Loucy (cell line): ENCODE results near the gene DNM3.

Experiments used
- H2AFZ ChIP-seq: fragments of 200-600 bp; sonication (generic); 2 replicates; pipeline ENCODE4 v1.6.0; 2016; ENCODE audit warnings: antibody characterized with exemption, mild to moderate bottlenecking, low read length, moderate library complexity
- H3F3A ChIP-seq: fragments of 200-600 bp; 2 replicates; pipeline ENCODE4 v1.6.0; 2016; ENCODE audit warnings: antibody characterized with exemption, low read depth, mild to moderate bottlenecking
- H3K27me3 ChIP-seq: fragments of 200-600 bp; sonication (generic); 2 replicates; pipeline ENCODE4 v1.6.1; 2014; ENCODE audit warnings: low read length, mild to moderate bottlenecking; ENCODE audit not compliant: insufficient read depth, poor library complexity, severe bottlenecking
- H3K36me3 ChIP-seq: fragments of 200-600 bp; sonication (generic); 2 replicates; pipeline ENCODE4 v1.6.1; 2016; ENCODE audit warnings: low read length; ENCODE audit not compliant: insufficient read depth
- H3K4me1 ChIP-seq: fragments of 200-600 bp; sonication (generic); 2 replicates; pipeline ENCODE4 v1.5.1; 2014; ENCODE audit warnings: low read length, mild to moderate bottlenecking; ENCODE audit not compliant: insufficient read depth, poor library complexity, severe bottlenecking
- H3K4me2 ChIP-seq: fragments of 200-600 bp; sonication (generic); 2 replicates; pipeline ENCODE4 v1.6.0; 2014; ENCODE audit warnings: antibody characterized with exemption, low read length, low read depth, mild to moderate bottlenecking; ENCODE audit not compliant: poor library complexity, severe bottlenecking
- H3K4me3 ChIP-seq: fragments of 200-600 bp; sonication (generic); 2 replicates; pipeline ENCODE4 v1.5.1; 2014; ENCODE audit warnings: low read length, mild to moderate bottlenecking, mixed read lengths; ENCODE audit not compliant: poor library complexity, severe bottlenecking
- H3K79me2 ChIP-seq: fragments of 200-600 bp; sonication (generic); 2 replicates; pipeline ENCODE4 v1.6.1; 2014; ENCODE audit warnings: low read length; ENCODE audit not compliant: insufficient read depth
- H3K9ac ChIP-seq: fragments of 200-600 bp; sonication (generic); 2 replicates; pipeline ENCODE4 v1.6.0; 2014; ENCODE audit warnings: mild to moderate bottlenecking, low read depth, low read length, moderate library complexity; ENCODE audit not compliant: poor library complexity, severe bottlenecking
- H3K9me2 ChIP-seq: fragments of 200-600 bp; sonication (generic); replicated peaks from 2 replicates; pipeline ENCODE4 v1.6.1; 2016; ENCODE audit warnings: low read depth, low read length, mixed read lengths
- H3K9me3 ChIP-seq: fragments of 200-600 bp; sonication (generic); 2 replicates; pipeline ENCODE4 v1.6.1; 2014; ENCODE audit warnings: mild to moderate bottlenecking, antibody characterized with exemption, low read length, low read depth; ENCODE audit not compliant: insufficient read depth
- H4K20me1 ChIP-seq: fragments of 200-600 bp; sonication (generic); 2 replicates; pipeline ENCODE4 v1.6.0; 2014; ENCODE audit warnings: antibody characterized with exemption, low read length, mild to moderate bottlenecking; ENCODE audit not compliant: insufficient read depth, poor library complexity, severe bottlenecking
- EZH2phosphoT487 ChIP-seq: fragments of 200-600 bp; IDR thresholded peaks from 2 replicates; pipeline ENCODE4 v1.6.1; 2018; ENCODE audit warnings: antibody characterized with exemption, mild to moderate bottlenecking, moderate library complexity, borderline replicate concordance
- TF ChIP-seq, protein P1 (sequence below): fragments of 200-600 bp; sonication (generic); conservative IDR thresholded peaks from 2 replicates; pipeline ENCODE4 v1.5.1; 2014; ENCODE audit warnings: mild to moderate bottlenecking, antibody characterized with exemption, low read length

DNM3 gene

GRCh38 chr1:171995573-171995972 lies 154.3 kb downstream of the DNM3 start:
- no peak overlapping the region for H3K9ac ChIP-seq

DNA sequence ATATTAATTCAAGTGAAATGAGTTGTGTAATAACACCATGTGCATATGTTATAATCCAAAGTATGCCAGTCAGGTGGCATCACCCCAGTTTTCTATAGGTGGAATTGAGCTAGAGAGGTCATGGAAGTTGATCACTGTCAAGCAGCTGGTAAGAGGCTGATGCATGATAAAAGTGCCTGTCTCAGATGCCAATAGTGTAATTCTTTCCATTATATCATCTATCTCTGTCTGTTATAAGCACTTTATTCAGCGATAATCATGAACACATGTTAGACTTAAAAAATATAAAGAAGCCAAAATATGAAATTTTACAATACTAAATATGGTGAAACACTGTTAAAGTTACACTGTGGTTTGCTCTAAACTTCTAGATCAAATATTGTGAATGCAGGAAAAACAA lies 156.6 kb downstream of the DNM3 start:
- H3K4me3 ChIP-seq: no peak overlapping the region
- TF ChIP-seq, protein P1, sequence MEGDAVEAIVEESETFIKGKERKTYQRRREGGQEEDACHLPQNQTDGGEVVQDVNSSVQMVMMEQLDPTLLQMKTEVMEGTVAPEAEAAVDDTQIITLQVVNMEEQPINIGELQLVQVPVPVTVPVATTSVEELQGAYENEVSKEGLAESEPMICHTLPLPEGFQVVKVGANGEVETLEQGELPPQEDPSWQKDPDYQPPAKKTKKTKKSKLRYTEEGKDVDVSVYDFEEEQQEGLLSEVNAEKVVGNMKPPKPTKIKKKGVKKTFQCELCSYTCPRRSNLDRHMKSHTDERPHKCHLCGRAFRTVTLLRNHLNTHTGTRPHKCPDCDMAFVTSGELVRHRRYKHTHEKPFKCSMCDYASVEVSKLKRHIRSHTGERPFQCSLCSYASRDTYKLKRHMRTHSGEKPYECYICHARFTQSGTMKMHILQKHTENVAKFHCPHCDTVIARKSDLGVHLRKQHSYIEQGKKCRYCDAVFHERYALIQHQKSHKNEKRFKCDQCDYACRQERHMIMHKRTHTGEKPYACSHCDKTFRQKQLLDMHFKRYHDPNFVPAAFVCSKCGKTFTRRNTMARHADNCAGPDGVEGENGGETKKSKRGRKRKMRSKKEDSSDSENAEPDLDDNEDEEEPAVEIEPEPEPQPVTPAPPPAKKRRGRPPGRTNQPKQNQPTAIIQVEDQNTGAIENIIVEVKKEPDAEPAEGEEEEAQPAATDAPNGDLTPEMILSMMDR: no peak
- TF ChIP-seq EZH2phosphoT487: no peak
- H4K20me1 ChIP-seq: no peaks in the 10 kb centered on the region
- H2AFZ ChIP-seq: no peak overlapping the region
- H3K9ac ChIP-seq: no peak overlapping the region
- H3K36me3 ChIP-seq: no peaks in the 10 kb centered on the region
- no peaks in the 10 kb centered on the region for H3K9me2 ChIP-seq
- no peaks in the 10 kb centered on the region for H3K79me2 ChIP-seq
- H3K4me1 ChIP-seq: peaks cover 6% of the 10 kb centered on the region
- H3K27me3 ChIP-seq: no peaks in the 10 kb centered on the region
- H3K4me2 ChIP-seq: no peak overlapping the region
- H3K9me3 ChIP-seq: no peaks in the 10 kb centered on the region
- H3F3A ChIP-seq: no peaks in the 10 kb centered on the region

More at GRCh38 chr1:171995573-171995972, 154.3 kb downstream of the DNM3 start:
- no peaks in the 10 kb centered on the region for H3K36me3 ChIP-seq
- no peaks in the 10 kb centered on the region for H3K9me3 ChIP-seq
- no peaks in the 10 kb centered on the region for H4K20me1 ChIP-seq
- peaks cover 5% of the 10 kb centered on the region for H3K4me1 ChIP-seq
- no peaks in the 10 kb centered on the region for H3F3A ChIP-seq
- no peaks in the 10 kb centered on the region for H3K27me3 ChIP-seq
- H3K9me2 ChIP-seq: no peaks in the 10 kb centered on the region
- TF ChIP-seq, protein P1: no peak
- no peak for TF ChIP-seq EZH2phosphoT487
- H3K4me2 ChIP-seq: no peak overlapping the region
- H3K4me3 ChIP-seq: no peak overlapping the region
- H2AFZ ChIP-seq: no peak overlapping the region
- H3K79me2 ChIP-seq: no peaks in the 10 kb centered on the region

GRCh38 chr1:171998711-171999110 lies 157.4 kb downstream of the DNM3 start:
- Histone ChIP-seq H3K4me1 (peaks cover 14% of the 10 kb centered on the region), H3K79me2 (no peaks in the 10 kb centered on the region), H4K20me1 (no peaks in the 10 kb centered on the region), H3K27me3 (no peaks in the 10 kb centered on the region), H3K36me3 (no peaks in the 10 kb centered on the region), H3K4me2 (no peak overlapping the region), H3K9ac (no peak overlapping the region), H3K4me3 (no peak overlapping the region), H2AFZ (no peak overlapping the region), H3K9me2 (no peaks in the 10 kb centered on the region), H3F3A (peaks cover 4% of the 10 kb centered on the region; the same call in 1 of the 2 replicates), H3K9me3 (no peaks in the 10 kb centered on the region)
- TF ChIP-seq EZH2phosphoT487: no peak
- TF ChIP-seq, protein P1: no peak
